KMS-11 (cell line): Measurements from ENCODE around the gene TMEM95.
A peak's percentile ranks its signal among the peaks of the same experiment; 100 is the strongest.

Source experiments
- H2AFZ ChIP-seq: fragments of 200-600 bp; sonication (generic); 2 replicates; pipeline ENCODE4 v1.6.1; 2016; ENCODE audit warnings: antibody characterized with exemption, mixed run types, low read depth
- H3K27ac ChIP-seq: fragments of 200-600 bp; sonication (generic); 2 replicates; pipeline ENCODE4 v1.6.1; 2016; ENCODE audit warnings: mild to moderate bottlenecking, mixed run types
- H3K27me3 ChIP-seq: fragments of 200-600 bp; sonication (generic); 2 replicates; pipeline ENCODE4 v1.6.1; 2017; ENCODE audit warnings: mild to moderate bottlenecking, low read depth, mixed run types, moderate library complexity; ENCODE audit not compliant: insufficient read depth
- H3K36me3 ChIP-seq: fragments of 200-600 bp; sonication (generic); 2 replicates; pipeline ENCODE4 v1.6.1; 2017; ENCODE audit warnings: mild to moderate bottlenecking, mixed run types; ENCODE audit not compliant: insufficient read depth
- H3K4me1 ChIP-seq: fragments of 200-600 bp; sonication (generic); 2 replicates; pipeline ENCODE4 v1.6.1; 2016; ENCODE audit warnings: mild to moderate bottlenecking, low read depth, mixed run types; ENCODE audit not compliant: poor library complexity, severe bottlenecking
- H3K4me2 ChIP-seq: fragments of 200-600 bp; sonication (generic); 2 replicates; pipeline ENCODE4 v1.7.0; 2016; ENCODE audit warnings: mild to moderate bottlenecking, mixed run types
- H3K4me3 ChIP-seq: fragments of 200-600 bp; sonication (generic); IDR thresholded peaks from 2 replicates; pipeline ENCODE4 v1.6.1; 2017; ENCODE audit warnings: low read depth, low read length, mixed read lengths; ENCODE audit not compliant: insufficient read depth
- H3K79me2 ChIP-seq: fragments of 200-600 bp; sonication (generic); 2 replicates; pipeline ENCODE4 v1.6.1; 2016; ENCODE audit warnings: low read depth, mixed run types; ENCODE audit not compliant: insufficient read depth
- H3K9ac ChIP-seq: fragments of 200-600 bp; sonication (generic); 2 replicates; pipeline ENCODE4 v1.6.1; 2016; ENCODE audit warnings: mild to moderate bottlenecking, mixed run types
- H4K20me1 ChIP-seq: fragments of 200-600 bp; sonication (generic); 2 replicates; pipeline ENCODE4 v1.6.1; 2016; ENCODE audit warnings: mild to moderate bottlenecking, mixed run types; ENCODE audit not compliant: insufficient read depth
- TF ChIP-seq, protein P1 (sequence below): fragments of 200-600 bp; sonication (generic); conservative IDR thresholded peaks from 2 replicates; pipeline ENCODE4 v1.6.1; 2017; ENCODE audit warnings: low read depth, mild to moderate bottlenecking, antibody characterized with exemption, low read length, moderate library complexity, mixed read lengths

Gene TMEM95

DNA sequence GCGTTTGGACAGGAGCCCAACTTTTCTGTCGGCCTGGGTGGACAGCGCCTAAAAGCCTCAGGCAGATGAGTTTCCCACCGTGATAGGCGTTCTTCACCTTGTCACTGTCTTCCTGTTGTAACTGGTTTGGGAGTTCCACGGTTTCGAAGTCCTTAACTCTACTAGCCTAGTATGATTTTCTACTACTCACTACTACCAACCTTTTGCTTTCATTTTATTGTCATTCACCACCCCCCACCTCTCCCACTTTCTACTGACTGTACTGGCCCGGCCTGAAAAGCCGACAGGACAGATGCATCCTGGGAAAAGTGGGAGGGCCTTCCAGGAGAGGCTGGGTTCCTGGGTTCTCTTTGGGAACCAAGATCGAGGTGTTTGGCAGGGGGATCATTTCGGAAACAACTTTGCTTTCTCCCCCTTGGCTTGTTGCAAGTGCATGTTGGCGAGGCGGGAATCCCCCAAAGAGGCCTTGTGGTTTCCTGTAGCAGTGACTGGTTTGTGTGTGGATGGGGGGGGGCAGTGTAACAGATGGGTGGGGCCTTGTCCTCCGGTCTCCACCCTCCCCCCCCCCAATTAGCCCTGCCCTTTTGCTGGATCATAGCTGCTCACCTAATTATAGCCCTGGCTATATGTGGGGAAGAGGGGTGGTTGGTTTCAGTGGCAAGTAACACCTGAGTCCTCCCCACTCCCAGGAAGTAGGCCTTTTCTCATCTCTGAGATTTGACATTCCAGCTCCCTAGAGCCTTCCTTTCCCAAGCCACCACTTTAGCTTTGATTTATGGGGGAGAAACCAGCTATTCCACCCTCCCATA lies 46.1 kb upstream of the TMEM95 start:
- no peak overlapping the region for H3K4me3 ChIP-seq
- peak overlapping the region; percentile 92 for H3K9ac ChIP-seq
- H3K36me3 ChIP-seq: no peaks in the 10 kb centered on the region
- TF ChIP-seq, protein P1, sequence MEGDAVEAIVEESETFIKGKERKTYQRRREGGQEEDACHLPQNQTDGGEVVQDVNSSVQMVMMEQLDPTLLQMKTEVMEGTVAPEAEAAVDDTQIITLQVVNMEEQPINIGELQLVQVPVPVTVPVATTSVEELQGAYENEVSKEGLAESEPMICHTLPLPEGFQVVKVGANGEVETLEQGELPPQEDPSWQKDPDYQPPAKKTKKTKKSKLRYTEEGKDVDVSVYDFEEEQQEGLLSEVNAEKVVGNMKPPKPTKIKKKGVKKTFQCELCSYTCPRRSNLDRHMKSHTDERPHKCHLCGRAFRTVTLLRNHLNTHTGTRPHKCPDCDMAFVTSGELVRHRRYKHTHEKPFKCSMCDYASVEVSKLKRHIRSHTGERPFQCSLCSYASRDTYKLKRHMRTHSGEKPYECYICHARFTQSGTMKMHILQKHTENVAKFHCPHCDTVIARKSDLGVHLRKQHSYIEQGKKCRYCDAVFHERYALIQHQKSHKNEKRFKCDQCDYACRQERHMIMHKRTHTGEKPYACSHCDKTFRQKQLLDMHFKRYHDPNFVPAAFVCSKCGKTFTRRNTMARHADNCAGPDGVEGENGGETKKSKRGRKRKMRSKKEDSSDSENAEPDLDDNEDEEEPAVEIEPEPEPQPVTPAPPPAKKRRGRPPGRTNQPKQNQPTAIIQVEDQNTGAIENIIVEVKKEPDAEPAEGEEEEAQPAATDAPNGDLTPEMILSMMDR: no peak
- peaks cover 16% of the 10 kb centered on the region; the same call in 1 of the 2 replicates for H3K79me2 ChIP-seq
- peak overlapping the region; percentile 96 for H3K27ac ChIP-seq
- no peaks in the 10 kb centered on the region for H3K27me3 ChIP-seq
- peaks cover 11% of the 10 kb centered on the region for H3K4me1 ChIP-seq
- peak overlapping the region; percentile 33 for H3K4me2 ChIP-seq
- H4K20me1 ChIP-seq: no peaks in the 10 kb centered on the region
- H2AFZ ChIP-seq: no peak overlapping the region

DNA sequence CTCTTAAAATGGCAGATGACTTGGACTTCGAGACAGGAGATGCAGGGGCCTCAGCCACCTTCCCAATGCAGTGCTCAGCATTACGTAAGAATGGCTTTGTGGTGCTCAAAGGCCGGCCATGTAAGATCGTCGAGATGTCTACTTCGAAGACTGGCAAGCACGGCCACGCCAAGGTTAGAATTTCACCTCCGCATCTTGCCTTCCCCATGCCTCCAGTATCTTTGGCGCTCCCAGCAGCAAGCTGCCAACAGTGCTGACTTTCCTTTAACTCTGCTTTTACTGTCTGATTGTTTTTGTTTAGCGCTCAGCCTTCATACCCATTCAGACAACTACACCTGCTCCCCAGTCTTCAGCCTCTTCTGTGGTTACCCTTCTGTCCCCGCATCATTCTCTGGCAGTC lies 45.3 kb upstream of the TMEM95 start:
- Histone ChIP-seq H3K79me2 (peaks cover 16% of the 10 kb centered on the region; the same call in 1 of the 2 replicates), H3K4me2 (peak overlapping the region; percentile 33), H3K27me3 (no peaks in the 10 kb centered on the region), H3K36me3 (no peaks in the 10 kb centered on the region), H2AFZ (no peak overlapping the region), H4K20me1 (no peaks in the 10 kb centered on the region), H3K9ac (no peak overlapping the region), H3K4me1 (peaks cover 11% of the 10 kb centered on the region), H3K27ac (no peak overlapping the region; the same call in 1 of the 2 replicates), H3K4me3 (no peak overlapping the region)
- TF ChIP-seq, protein P1: no peak

DNA sequence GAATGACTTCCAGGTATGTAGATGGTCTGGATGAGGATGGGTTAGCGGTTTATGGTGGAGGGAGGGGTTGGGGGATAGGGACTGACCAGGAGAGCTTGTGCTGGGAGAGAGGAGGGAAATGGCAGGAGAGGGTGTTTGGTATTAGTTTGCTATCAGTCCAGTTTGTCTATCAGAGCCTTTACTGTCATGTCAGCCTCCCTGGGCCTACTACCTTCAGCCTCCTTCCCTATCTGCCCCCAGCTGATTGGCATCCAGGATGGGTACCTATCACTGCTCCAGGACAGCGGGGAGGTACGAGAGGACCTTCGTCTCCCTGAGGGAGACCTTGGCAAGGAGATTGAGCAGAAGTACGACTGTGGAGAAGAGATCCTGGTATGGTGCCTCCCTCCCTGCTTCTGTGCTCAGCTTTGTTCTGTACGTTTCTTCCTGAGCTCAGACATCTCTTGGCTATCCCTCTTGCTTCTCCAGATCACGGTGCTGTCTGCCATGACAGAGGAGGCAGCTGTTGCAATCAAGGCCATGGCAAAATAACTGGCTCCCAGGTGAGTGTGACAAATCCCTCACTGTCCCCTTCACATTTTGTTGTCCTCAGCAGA lies 43.7 kb upstream of the TMEM95 start:
- H4K20me1 ChIP-seq: no peaks in the 10 kb centered on the region
- no peak overlapping the region for H3K9ac ChIP-seq
- H3K4me3 ChIP-seq: no peak overlapping the region
- no peak overlapping the region for H3K27ac ChIP-seq
- peaks cover 11% of the 10 kb centered on the region for H3K4me1 ChIP-seq
- H3K79me2 ChIP-seq: peaks cover 16% of the 10 kb centered on the region; the same call in 1 of the 2 replicates
- no peaks in the 10 kb centered on the region for H3K36me3 ChIP-seq
- H3K27me3 ChIP-seq: no peaks in the 10 kb centered on the region
- no peak overlapping the region for H2AFZ ChIP-seq
- no peak overlapping the region for H3K4me2 ChIP-seq
- TF ChIP-seq, protein P1: no peak

DNA sequence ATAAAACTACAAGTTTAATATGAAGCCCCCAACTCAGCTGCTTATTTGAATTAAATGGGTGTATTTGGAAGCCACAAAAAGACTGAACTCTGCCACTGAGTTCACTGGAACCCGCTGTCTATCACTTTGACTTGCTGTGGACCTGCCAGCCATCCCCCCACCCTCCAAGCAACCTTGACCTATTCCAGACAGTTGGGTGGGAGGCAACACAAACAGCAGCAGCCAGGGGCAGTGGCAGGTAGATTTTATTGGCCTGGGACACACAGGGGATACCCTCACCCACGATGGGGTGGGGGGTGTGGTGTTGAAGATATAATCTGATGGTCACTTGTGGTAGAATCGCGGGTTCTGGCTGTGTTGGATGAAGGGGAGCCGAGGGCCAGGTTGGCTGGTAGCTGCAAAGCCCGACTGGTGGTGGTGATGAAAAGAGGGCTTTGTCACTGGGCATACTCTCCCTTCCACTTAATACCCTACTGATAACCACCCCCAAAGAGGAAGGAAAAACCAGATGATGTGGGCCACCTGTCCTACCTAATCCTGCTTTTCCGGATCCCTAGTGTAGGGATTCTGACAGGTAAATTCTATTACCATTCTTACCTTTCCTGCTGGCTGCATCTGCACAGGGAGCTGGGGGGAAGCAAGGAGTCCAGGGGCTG lies 42.4 kb upstream of the TMEM95 start:
- Histone ChIP-seq H3K27me3 (no peaks in the 10 kb centered on the region), H3K4me3 (no peak overlapping the region), H3K9ac (no peak overlapping the region), H2AFZ (no peak overlapping the region), H3K79me2 (peaks cover 16% of the 10 kb centered on the region; the same call in 1 of the 2 replicates), H4K20me1 (no peaks in the 10 kb centered on the region), H3K4me1 (peaks cover 11% of the 10 kb centered on the region), H3K36me3 (no peaks in the 10 kb centered on the region), H3K4me2 (no peak overlapping the region), H3K27ac (no peak overlapping the region)
- TF ChIP-seq, protein P1: no peak
